HFFc6 (cell line): ENCODE results near the gene ASPHD2. TPM values are rescaled to one million over a fixed set of nuclear protein-coding genes. Genes with fewer than 3 reads are reported as not detected.

Experiments
- DNase-seq: peaks from one replicate; pipeline ENCODE4 v3.0.0-alpha.2; 2018
- H3K27ac Mint-ChIP-seq: 2 replicates; pipeline ENCODE4 v1.8.0; 2020; ENCODE audit warnings: mild to moderate bottlenecking, mixed read lengths
- H3K27me3 Mint-ChIP-seq: 2 replicates; pipeline ENCODE4 v1.8.0; 2021; ENCODE audit warnings: mild to moderate bottlenecking, moderate library complexity, mixed read lengths; ENCODE audit not compliant: insufficient read depth
- H3K36me3 Mint-ChIP-seq: 2 replicates; pipeline ENCODE4 v1.8.0; 2021; ENCODE audit warnings: low read depth, mixed read lengths
- H3K4me1 Mint-ChIP-seq: 2 replicates; pipeline ENCODE4 v1.8.0; 2020; ENCODE audit warnings: low read depth, mixed read lengths
- H3K4me3 Mint-ChIP-seq: 2 replicates; pipeline ENCODE4 v1.8.0; 2020; ENCODE audit warnings: mild to moderate bottlenecking, moderate library complexity, mixed read lengths
- H3K9me3 Mint-ChIP-seq: 2 replicates; pipeline ENCODE4 v1.8.0; 2020; ENCODE audit warnings: mild to moderate bottlenecking, mixed read lengths
- total RNA-seq, 6 experiments: library from RNA; stranded (reverse); fragmentation: NEBNext Ultra II Directional; extraction: Animal tissue kit (Norgen Biotek cat#: 25700); gene quantifications; 2 replicates in 1 of 6; 3 replicates in 5 of 6; pipeline ENCODE4 v1.2.3, GENCODE V29; 2021
- TF ChIP-seq, protein P1 (sequence below): fragments of 200-600 bp; sonication (generic); IDR thresholded peaks from 2 replicates; pipeline ENCODE4 v1.5.0; 2021; ENCODE audit warnings: antibody characterized with exemption, mild to moderate bottlenecking

Gene ASPHD2
- total RNA-seq, 6 experiments from 2014 or later, result 0.85 to 2.3 (median 1.3) TPM

DNA sequence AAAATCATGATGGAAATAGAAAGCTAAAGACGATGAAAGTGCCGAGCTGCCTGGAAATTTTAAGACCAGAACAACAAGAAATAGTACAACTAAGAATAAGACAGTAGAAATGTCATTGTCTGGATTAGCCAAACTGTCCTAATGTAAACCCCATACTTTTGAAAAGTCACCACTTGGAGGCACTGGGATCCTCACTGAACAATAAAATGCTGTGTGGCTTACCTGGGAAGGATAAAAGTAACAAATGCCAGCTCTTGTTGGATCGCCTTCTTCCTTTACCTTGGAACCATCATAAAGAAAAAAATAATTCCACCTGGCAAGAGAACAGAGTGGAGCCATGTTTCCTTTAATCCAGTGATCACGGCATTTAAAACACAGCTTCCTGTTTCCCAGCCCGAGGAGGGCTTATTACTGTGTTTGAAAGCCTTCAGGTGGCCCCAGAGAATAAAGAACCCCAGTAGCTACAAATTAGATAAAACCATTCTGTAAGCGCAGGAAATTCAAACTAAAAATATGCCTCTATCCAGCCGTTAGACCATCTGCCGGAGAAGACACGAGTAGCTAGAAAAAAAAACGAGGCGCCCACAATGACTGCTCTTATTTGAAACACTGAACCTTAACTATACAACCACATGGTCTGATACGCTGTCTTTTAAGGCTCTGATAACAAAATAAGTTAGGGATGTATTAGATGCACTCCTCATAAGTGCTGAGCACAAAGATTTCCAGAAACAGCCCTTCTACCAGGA lies 50.2 kb downstream of the ASPHD2 start:
- Mint-ChIP-seq H3K27me3 (no peaks in the 10 kb centered on the region; the same call in 1 of the 2 replicates), H3K27ac (peak overlapping the region; percentile 0; the same call in 1 of the 2 replicates), H3K36me3 (peaks cover 17% of the 10 kb centered on the region), H3K9me3 (no peaks in the 10 kb centered on the region), H3K4me3 (peak overlapping the region; percentile 13; the same call in 1 of the 2 replicates), H3K4me1 (peaks cover 75% of the 10 kb centered on the region)
- no peak for DNase-seq
- TF ChIP-seq, protein P1, sequence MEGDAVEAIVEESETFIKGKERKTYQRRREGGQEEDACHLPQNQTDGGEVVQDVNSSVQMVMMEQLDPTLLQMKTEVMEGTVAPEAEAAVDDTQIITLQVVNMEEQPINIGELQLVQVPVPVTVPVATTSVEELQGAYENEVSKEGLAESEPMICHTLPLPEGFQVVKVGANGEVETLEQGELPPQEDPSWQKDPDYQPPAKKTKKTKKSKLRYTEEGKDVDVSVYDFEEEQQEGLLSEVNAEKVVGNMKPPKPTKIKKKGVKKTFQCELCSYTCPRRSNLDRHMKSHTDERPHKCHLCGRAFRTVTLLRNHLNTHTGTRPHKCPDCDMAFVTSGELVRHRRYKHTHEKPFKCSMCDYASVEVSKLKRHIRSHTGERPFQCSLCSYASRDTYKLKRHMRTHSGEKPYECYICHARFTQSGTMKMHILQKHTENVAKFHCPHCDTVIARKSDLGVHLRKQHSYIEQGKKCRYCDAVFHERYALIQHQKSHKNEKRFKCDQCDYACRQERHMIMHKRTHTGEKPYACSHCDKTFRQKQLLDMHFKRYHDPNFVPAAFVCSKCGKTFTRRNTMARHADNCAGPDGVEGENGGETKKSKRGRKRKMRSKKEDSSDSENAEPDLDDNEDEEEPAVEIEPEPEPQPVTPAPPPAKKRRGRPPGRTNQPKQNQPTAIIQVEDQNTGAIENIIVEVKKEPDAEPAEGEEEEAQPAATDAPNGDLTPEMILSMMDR, result no peak

DNA sequence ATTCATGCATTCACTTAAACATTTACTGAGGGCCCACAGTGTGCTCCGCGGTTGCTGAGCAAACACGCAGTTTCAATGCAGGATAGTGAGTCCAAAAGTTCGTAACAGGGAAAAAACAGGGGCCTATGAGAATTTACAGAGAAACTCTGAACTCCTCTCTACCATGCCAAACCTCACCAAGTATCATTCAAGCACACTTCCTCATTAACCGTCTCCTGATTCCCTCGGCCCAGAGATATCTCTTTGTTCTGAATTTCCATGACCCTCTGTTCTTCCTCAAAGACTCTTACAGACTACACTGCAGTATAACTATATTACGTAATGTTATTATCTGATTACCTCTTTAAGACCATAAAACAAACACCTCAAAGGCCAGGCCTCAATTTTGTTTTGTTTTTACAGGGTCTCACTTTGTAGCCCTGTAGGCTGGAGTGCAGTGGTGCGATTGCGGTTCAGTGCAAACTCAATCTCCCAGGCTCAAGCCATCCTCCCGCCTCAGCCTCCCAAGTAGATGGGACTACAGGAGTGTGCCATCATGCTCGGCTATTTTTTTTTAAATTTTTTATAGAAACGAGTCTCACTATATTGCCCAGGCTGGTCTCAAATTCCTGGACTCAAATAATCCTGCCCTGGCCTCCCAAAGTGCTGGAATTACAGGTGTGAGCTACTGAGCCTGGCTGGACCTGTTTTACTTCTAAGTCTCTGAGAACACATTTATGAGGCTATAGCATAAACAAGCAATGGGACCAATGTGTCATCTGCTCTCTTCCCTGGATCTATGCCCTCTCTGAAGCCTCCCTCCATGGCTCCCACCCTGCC lies 50.9 kb downstream of the ASPHD2 start:
- Mint-ChIP-seq H3K4me3 (peak overlapping the region; percentile 13; the same call in 1 of the 2 replicates), H3K36me3 (peaks cover 19% of the 10 kb centered on the region), H3K4me1 (peaks cover 75% of the 10 kb centered on the region), H3K9me3 (no peaks in the 10 kb centered on the region), H3K27me3 (no peaks in the 10 kb centered on the region; the same call in 1 of the 2 replicates), H3K27ac (peak overlapping the region; percentile 0; the same call in 1 of the 2 replicates)
- no peak for DNase-seq
- TF ChIP-seq, protein P1, result no peak

DNA sequence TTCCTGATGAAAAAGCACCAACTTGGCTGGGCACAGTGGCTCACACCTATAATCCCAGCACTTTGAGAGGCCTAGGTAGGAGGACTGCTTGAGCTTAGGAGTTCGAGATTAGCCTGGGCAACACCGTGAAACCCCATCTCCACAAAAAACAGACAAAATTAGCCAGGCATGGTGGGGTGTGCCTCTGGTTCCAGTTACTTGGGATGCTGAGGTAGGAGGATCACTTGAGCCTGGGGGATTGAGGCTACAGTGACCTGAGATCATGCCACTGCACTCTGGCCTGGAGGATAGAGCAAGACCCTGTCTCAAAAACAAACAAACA lies 51.5 kb downstream of the ASPHD2 start:
- no peak for DNase-seq
- H3K4me1 Mint-ChIP-seq, result peaks cover 80% of the 10 kb centered on the region
- TF ChIP-seq, protein P1, result no peak
- H3K36me3 Mint-ChIP-seq, result peaks cover 19% of the 10 kb centered on the region
- no peaks in the 10 kb centered on the region for H3K9me3 Mint-ChIP-seq
- no peaks in the 10 kb centered on the region; the same call in 1 of the 2 replicates for H3K27me3 Mint-ChIP-seq
- no peak overlapping the region for H3K27ac Mint-ChIP-seq
- no peak overlapping the region; the same call in 1 of the 2 replicates for H3K4me3 Mint-ChIP-seq

DNA sequence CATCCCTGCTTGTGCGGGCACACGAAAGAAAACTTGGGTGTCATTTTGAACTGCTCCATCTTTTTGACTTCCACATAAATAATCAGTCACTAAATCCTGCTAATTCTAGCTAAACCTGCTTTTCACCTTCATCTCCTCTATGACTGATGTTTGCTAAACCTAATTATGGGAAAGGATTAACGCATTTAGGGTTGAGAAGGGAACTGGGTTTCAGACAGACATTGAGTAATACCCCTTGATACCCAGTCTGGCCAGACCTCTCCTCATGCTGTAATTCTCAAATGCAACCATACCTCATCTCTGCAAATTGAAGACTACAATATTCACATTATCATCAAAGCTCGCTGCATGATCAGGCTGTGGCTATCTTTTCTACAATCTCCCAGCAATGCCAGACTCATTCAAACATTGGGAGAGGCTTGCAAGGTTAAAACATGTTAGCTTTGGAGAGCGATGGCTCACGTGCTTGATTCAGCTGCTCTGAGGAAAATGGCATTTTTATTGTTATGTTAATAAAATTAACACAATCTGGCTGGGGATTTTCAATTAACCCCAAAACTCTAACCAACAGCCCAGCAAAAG lies 52.1 kb downstream of the ASPHD2 start:
- Mint-ChIP-seq H3K9me3 (no peaks in the 10 kb centered on the region), H3K4me1 (peaks cover 86% of the 10 kb centered on the region), H3K4me3 (no peak overlapping the region; the same call in 1 of the 2 replicates), H3K27ac (no peak overlapping the region), H3K27me3 (no peaks in the 10 kb centered on the region; the same call in 1 of the 2 replicates), H3K36me3 (peaks cover 19% of the 10 kb centered on the region)
- DNase-seq, result no peak
- TF ChIP-seq, protein P1, result no peak

DNA sequence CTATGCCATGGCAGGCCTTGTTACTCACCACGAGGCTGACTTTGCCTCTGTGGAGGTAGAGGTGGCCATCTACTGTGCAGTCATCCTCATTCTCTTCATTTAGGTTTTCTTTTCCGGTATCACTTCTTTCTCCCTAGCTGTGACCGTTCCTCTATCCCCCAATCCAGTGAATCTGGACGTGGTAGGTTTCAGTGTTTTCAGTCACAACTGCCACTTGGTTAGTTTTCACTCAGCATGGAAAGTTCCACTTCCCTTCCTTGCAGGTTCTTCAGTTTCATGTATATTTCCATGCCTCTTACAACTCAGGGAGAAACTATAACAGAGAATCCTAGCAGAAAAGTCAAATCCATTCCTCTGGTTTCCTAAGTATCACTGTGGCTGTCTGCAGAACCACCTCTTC lies 52.6 kb downstream of the ASPHD2 start:
- Mint-ChIP-seq H3K27ac (no peak overlapping the region), H3K36me3 (peaks cover 18% of the 10 kb centered on the region), H3K4me3 (no peak overlapping the region), H3K27me3 (no peaks in the 10 kb centered on the region; the same call in 1 of the 2 replicates), H3K4me1 (peaks cover 83% of the 10 kb centered on the region), H3K9me3 (no peaks in the 10 kb centered on the region)
- TF ChIP-seq, protein P1, result no peak
- DNase-seq, result no peak
